Transverse colon (tissue), 3 donors: ENCODE data around the gene ZNF140.

Experiments used
- EP300 ChIP-seq: sonication (generic); formaldehyde crosslinking; IDR thresholded peaks from one replicate; pipeline ENCODE4 v1.6.1; 2017; ENCODE audit warnings: antibody characterized with exemption, low read depth
- TF ChIP-seq, protein P1 (sequence below), 5 experiments: fragments of 200-600 bp in 3 of 5; fragments of 450-650 bp in 2 of 5; sonication (generic) in 3 of 5; IDR thresholded peaks; 1 replicate in 2 of 5; 2 replicates in 3 of 5; pipeline ENCODE4 v1.5.1; 2016 to 2017; ENCODE audit warnings: antibody characterized with exemption in 5 of 5, inconsistent platforms in 3 of 5, mild to moderate bottlenecking in 2 of 5, moderate library complexity in 1 of 5

DNA sequence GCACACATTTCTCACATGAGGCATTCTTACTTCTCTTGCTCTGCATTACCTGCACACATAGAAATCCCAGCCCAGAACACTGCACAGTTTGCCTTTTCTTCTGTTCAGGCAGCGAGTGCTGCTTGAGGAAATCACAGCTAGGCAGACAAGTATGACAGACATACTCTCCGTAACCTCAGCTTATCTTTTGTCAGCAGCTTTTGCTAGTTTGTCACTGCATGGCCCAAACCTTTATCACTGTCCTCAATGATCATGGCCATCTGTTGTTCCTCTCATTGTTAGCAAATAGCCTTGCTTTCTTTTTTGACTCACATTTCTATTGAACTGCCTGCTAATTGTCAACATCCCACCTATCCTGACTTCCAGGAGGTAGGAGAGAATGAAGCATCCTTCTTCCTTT is 55.0 kb downstream of the ZNF140 start:
- TF ChIP-seq, protein P1, sequence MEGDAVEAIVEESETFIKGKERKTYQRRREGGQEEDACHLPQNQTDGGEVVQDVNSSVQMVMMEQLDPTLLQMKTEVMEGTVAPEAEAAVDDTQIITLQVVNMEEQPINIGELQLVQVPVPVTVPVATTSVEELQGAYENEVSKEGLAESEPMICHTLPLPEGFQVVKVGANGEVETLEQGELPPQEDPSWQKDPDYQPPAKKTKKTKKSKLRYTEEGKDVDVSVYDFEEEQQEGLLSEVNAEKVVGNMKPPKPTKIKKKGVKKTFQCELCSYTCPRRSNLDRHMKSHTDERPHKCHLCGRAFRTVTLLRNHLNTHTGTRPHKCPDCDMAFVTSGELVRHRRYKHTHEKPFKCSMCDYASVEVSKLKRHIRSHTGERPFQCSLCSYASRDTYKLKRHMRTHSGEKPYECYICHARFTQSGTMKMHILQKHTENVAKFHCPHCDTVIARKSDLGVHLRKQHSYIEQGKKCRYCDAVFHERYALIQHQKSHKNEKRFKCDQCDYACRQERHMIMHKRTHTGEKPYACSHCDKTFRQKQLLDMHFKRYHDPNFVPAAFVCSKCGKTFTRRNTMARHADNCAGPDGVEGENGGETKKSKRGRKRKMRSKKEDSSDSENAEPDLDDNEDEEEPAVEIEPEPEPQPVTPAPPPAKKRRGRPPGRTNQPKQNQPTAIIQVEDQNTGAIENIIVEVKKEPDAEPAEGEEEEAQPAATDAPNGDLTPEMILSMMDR (IDR thresholded peaks at IDR 0.05), result no peak
- no peak for TF ChIP-seq EP300
